Subcutaneous abdominal adipose tissue (tissue), 5 donors: ENCODE measurements around the gene MAPKAP1.

ENCODE experiments used
- H3K27ac ChIP-seq: one replicate; pipeline ENCODE4 v1.7.0; 2013; ENCODE audit warnings: low read depth, mild to moderate bottlenecking, inconsistent platforms, low read length, moderate library complexity
- H3K27me3 ChIP-seq, 5 donors: one replicate each; pipeline ENCODE4 v1.7.0; 2013; ENCODE audit warnings: low read length in 5 of 5, inconsistent platforms in 1 of 5; ENCODE audit not compliant: control insufficient read depth in 5 of 5, insufficient read depth in 4 of 5
- H3K36me3 ChIP-seq, 5 donors: one replicate each; pipeline ENCODE4 v1.7.0; 2013; ENCODE audit warnings: low read length in 5 of 5; ENCODE audit not compliant: control insufficient read depth in 5 of 5, insufficient read depth in 5 of 5
- H3K4me1 ChIP-seq, 5 donors: one replicate each; pipeline ENCODE4 v1.7.0; 2013; ENCODE audit warnings: low read length in 5 of 5, mild to moderate bottlenecking in 3 of 5, moderate library complexity in 1 of 5; ENCODE audit not compliant: control insufficient read depth in 5 of 5, insufficient read depth in 5 of 5
- H3K4me3 ChIP-seq, 5 donors: one replicate each; pipeline ENCODE4 v1.7.0; 2013; ENCODE audit warnings: low read length in 5 of 5, low read depth in 1 of 5
- H3K9ac ChIP-seq, 5 donors: one replicate each; pipeline ENCODE4 v1.7.0; 2013; ENCODE audit warnings: low read length in 5 of 5, mild to moderate bottlenecking in 4 of 5, moderate library complexity in 3 of 5
- H3K9me3 ChIP-seq, 5 donors: one replicate each; pipeline ENCODE4 v1.7.0; 2013; ENCODE audit warnings: low read length in 5 of 5; ENCODE audit not compliant: control insufficient read depth in 5 of 5
- donor health status: healthy.
- donor health status: healthy.
- donor health status: healthy.
- donor health status: healthy.
- donor health status: healthy.

MAPKAP1 gene

GRCh38 chr9:125747765-125748445, 40.9 kb upstream of the MAPKAP1 start:
- H3K9ac ChIP-seq, result peak overlapping the region; percentile 71 to 88 (median 77)
- peaks cover 3 to 41% (median 27%) of the 10 kb centered on the region in 5 donors for H3K4me1 ChIP-seq
- peak overlapping the region; percentile 57 for H3K27ac ChIP-seq
- no peaks in the 10 kb centered on the region for H3K27me3 ChIP-seq
- H3K4me3 ChIP-seq, result peak overlapping the region; percentile 74 to 92 (median 80)
- no peaks in the 10 kb centered on the region for H3K9me3 ChIP-seq
- no peaks in the 10 kb centered on the region for H3K36me3 ChIP-seq

GRCh38 chr9:125747053-125747764, 40.2 kb upstream of the MAPKAP1 start, which contains the start of gene PBX3:
Gene PBX3 (plus strand): TSS chr9:125747373.
- Histone ChIP-seq H3K36me3 (no peaks in the 10 kb centered on the region), H3K9ac (peak within 1 kb of the TSS; percentile 71 to 88 (median 77)), H3K9me3 (no peaks in the 10 kb centered on the region), H3K27ac (peak within 1 kb of the TSS; percentile 75), H3K27me3 (no peaks in the 10 kb centered on the region), H3K4me3 (peak within 1 kb of the TSS; percentile 74 to 92 (median 84)), H3K4me1 (peaks cover 3 to 41% (median 27%) of the 10 kb centered on the region in 5 donors)

GRCh38 chr9:125746774-125747052, 39.7 kb upstream of the MAPKAP1 start:
- H3K27me3 ChIP-seq, result no peaks in the 10 kb centered on the region
- H3K36me3 ChIP-seq, result no peaks in the 10 kb centered on the region
- H3K4me3 ChIP-seq, result peak overlapping the region in 2 of 5 donors; percentile 78 to 84
- H3K4me1 ChIP-seq, result peaks cover 3 to 41% (median 27%) of the 10 kb centered on the region in 5 donors
- H3K27ac ChIP-seq, result no peak overlapping the region
- no peaks in the 10 kb centered on the region for H3K9me3 ChIP-seq
- no peak overlapping the region for H3K9ac ChIP-seq

GRCh38 chr9:125746017-125746773, 39.2 kb upstream of the MAPKAP1 start:
- peak overlapping the region in 3 of 5 donors; percentile 42 to 69 (median 43) for H3K9ac ChIP-seq
- H3K27me3 ChIP-seq, result no peaks in the 10 kb centered on the region
- peak overlapping the region; percentile 75 for H3K27ac ChIP-seq
- H3K36me3 ChIP-seq, result no peaks in the 10 kb centered on the region
- H3K9me3 ChIP-seq, result no peaks in the 10 kb centered on the region
- peaks cover 3 to 39% (median 27%) of the 10 kb centered on the region in 5 donors for H3K4me1 ChIP-seq
- peak overlapping the region; percentile 56 to 84 (median 76) for H3K4me3 ChIP-seq

- Histone ChIP-seq H3K4me3 (peak overlapping the region; percentile 56 to 84 (median 76)), H3K36me3 (no peaks in the 10 kb centered on the region), H3K4me1 (peaks cover 3 to 34% (median 25%) of the 10 kb centered on the region in 5 donors), H3K9ac (peak overlapping the region in 3 of 5 donors; percentile 14 to 43 (median 21)), H3K9me3 (no peaks in the 10 kb centered on the region), H3K27ac (peak overlapping the region; percentile 75), H3K27me3 (no peaks in the 10 kb centered on the region)
These were observed 38.6 kb upstream of the MAPKAP1 start for GRCh38 chr9:125745682-125746016.

- no peaks in the 10 kb centered on the region for H3K27me3 ChIP-seq
- no peak overlapping the region for H3K9ac ChIP-seq
These were observed 38.0 kb upstream of the MAPKAP1 start for GRCh38 chr9:125745018-125745417.

GRCh38 chr9:125744616-125745015, 37.6 kb upstream of the MAPKAP1 start:
- H3K9ac ChIP-seq, result no peak overlapping the region

More at GRCh38 chr9:125745018-125745417, 38.0 kb upstream of the MAPKAP1 start:
- H3K27ac ChIP-seq, result no peak overlapping the region
- no peaks in the 10 kb centered on the region for H3K36me3 ChIP-seq
- H3K4me1 ChIP-seq, result peaks cover 3 to 30% (median 21%) of the 10 kb centered on the region in 5 donors
- no peaks in the 10 kb centered on the region for H3K9me3 ChIP-seq
- no peak overlapping the region for H3K4me3 ChIP-seq

GRCh38 chr9:125743682-125744428, 36.8 kb upstream of the MAPKAP1 start:
- H3K4me3 ChIP-seq, result no peak overlapping the region
- no peaks in the 10 kb centered on the region for H3K27me3 ChIP-seq
- H3K9ac ChIP-seq, result no peak overlapping the region
- H3K27ac ChIP-seq, result no peak overlapping the region
- H3K36me3 ChIP-seq, result no peaks in the 10 kb centered on the region
- H3K9me3 ChIP-seq, result no peaks in the 10 kb centered on the region
- peaks cover 3 to 20% (median 15%) of the 10 kb centered on the region in 5 donors for H3K4me1 ChIP-seq

More at GRCh38 chr9:125744616-125745015, 37.6 kb upstream of the MAPKAP1 start:
- H3K27ac ChIP-seq, result no peak overlapping the region
- no peaks in the 10 kb centered on the region for H3K27me3 ChIP-seq
- peaks cover 3 to 28% (median 20%) of the 10 kb centered on the region in 5 donors for H3K4me1 ChIP-seq
- no peaks in the 10 kb centered on the region for H3K36me3 ChIP-seq
- no peak overlapping the region for H3K4me3 ChIP-seq
- H3K9me3 ChIP-seq, result no peaks in the 10 kb centered on the region

- Histone ChIP-seq H3K9me3 (no peaks in the 10 kb centered on the region), H3K27ac (no peak overlapping the region), H3K27me3 (peaks cover 0 to 2% (median 0%) of the 10 kb centered on the region in 5 donors), H3K4me1 (peaks cover 3 to 12% (median 8%) of the 10 kb centered on the region in 5 donors), H3K9ac (no peak overlapping the region), H3K36me3 (no peaks in the 10 kb centered on the region), H3K4me3 (no peak overlapping the region)
These were observed 35.6 kb upstream of the MAPKAP1 start for GRCh38 chr9:125742657-125743056.
